Osteocyte (in vitro differentiated cells): ENCODE data around the gene PAPPA. TPM values are rescaled to one million over a fixed set of nuclear protein-coding genes. Genes with fewer than 3 reads are reported as not detected.

Experiments
- DNase-seq: peaks from one replicate; pipeline ENCODE4 v3.0.0; 2021; ENCODE audit warnings: mixed read lengths; ENCODE audit not compliant: unreplicated experiment; ENCODE audit errors: extremely low spot score
- H3K27ac Mint-ChIP-seq: one replicate; pipeline ENCODE4 v1.8.0; 2021; ENCODE audit warnings: mild to moderate bottlenecking, mixed read lengths; ENCODE audit not compliant: unreplicated experiment
- H3K27me3 Mint-ChIP-seq: one replicate; pipeline ENCODE4 v1.8.0; 2021; ENCODE audit warnings: mixed read lengths; ENCODE audit not compliant: unreplicated experiment
- H3K36me3 Mint-ChIP-seq: one replicate; pipeline ENCODE4 v1.8.0; 2021; ENCODE audit warnings: mixed read lengths; ENCODE audit not compliant: unreplicated experiment
- H3K4me1 Mint-ChIP-seq: one replicate; pipeline ENCODE4 v1.8.0; 2021; ENCODE audit warnings: mixed read lengths; ENCODE audit not compliant: unreplicated experiment
- H3K4me3 Mint-ChIP-seq: one replicate; pipeline ENCODE4 v1.8.0; 2021; ENCODE audit warnings: mild to moderate bottlenecking, moderate library complexity, mixed read lengths; ENCODE audit not compliant: unreplicated experiment
- H3K9me3 Mint-ChIP-seq: one replicate; pipeline ENCODE4 v1.8.0; 2021; ENCODE audit warnings: mixed read lengths; ENCODE audit not compliant: unreplicated experiment
- CTCF ChIP-seq: fragments of 200-600 bp; sonication (generic); IDR thresholded peaks from 2 replicates; pipeline ENCODE4 v1.5.0; 2021; ENCODE audit warnings: antibody characterized with exemption, mild to moderate bottlenecking, moderate library complexity
- total RNA-seq: library from RNA; stranded (reverse); gene quantifications from 2 replicates; pipeline ENCODE4 v1.2.1, GENCODE V29; 2021

PAPPA gene
- total RNA-seq, 1 donor from 2014 or later, result 229 TPM

DNA sequence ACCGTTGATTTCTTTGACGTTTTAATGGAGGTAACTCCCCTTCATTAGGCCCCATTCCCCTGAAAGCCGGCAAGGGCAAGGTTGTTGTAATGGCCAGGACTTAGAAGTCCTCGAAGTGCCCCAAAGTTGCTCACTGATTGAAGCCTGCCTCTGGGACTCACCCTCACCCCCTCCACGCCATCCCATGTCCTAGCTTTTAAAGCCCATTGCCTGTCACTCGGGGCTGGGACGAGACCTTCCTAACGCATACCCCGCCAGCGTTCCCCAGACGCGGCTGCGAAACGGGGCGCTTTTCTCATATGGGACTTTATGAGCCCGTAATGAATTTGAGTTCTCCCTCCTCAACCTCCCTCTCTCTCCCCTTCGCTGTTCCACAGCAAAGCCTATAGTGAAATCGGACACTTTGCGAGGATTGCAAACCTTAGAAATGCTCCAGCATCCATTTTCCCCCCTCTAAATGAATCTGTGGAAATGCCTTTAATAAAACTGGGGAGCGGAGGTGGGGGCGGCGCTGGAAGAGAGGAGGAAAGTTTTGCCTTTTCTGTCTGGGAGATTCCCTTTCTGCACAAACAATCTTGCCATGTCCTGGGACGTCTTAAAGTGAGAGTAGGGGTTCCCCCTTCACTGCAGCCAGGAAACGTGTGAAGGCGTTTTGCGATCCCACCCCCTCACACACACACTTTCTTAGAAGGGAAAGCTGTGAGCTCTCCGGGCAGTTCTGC is 1.5 kb downstream of the PAPPA start:
- no peak for TF ChIP-seq CTCF
- Mint-ChIP-seq H3K4me1 (peaks cover 79% of the 10 kb centered on the region), H3K9me3 (no peaks in the 10 kb centered on the region), H3K27ac (peak overlapping the region; percentile 97), H3K36me3 (peaks cover 25% of the 10 kb centered on the region), H3K27me3 (no peaks in the 10 kb centered on the region), H3K4me3 (peak overlapping the region; percentile 89)
- DNase-seq, result no peak

DNA sequence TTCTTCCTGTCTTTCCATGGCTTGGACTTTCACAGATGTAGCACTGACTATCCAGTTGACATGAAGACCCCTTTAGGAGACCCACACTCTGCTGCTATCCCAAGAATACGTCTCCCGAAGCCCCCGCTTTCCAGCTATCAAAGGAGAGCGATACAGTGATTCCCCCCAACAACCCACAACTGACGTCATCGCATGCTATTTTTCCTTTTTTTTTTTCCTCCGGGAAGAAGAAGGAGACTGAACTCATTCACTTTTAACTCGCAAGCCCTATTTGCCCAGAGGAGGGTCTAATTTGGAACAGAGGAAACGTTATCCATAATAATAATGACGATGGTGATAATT is 2.1 kb downstream of the PAPPA start:
- H3K4me1 Mint-ChIP-seq, result peaks cover 79% of the 10 kb centered on the region
- no peaks in the 10 kb centered on the region for H3K9me3 Mint-ChIP-seq
- peak overlapping the region; percentile 97 for H3K27ac Mint-ChIP-seq
- TF ChIP-seq CTCF, result no peak
- H3K4me3 Mint-ChIP-seq, result peak overlapping the region; percentile 89
- no peaks in the 10 kb centered on the region for H3K27me3 Mint-ChIP-seq
- no peak for DNase-seq
- H3K36me3 Mint-ChIP-seq, result peaks cover 28% of the 10 kb centered on the region

- Mint-ChIP-seq H3K4me3 (peak overlapping the region; percentile 87), H3K27ac (peak overlapping the region; percentile 96), H3K36me3 (peaks cover 37% of the 10 kb centered on the region), H3K4me1 (peaks cover 80% of the 10 kb centered on the region), H3K9me3 (no peaks in the 10 kb centered on the region), H3K27me3 (no peaks in the 10 kb centered on the region)
- no peak for TF ChIP-seq CTCF
- DNase-seq, result no peak
These were observed 3.2 kb downstream of the PAPPA start for GRCh38 chr9:116156621-116157314.

- no peak for TF ChIP-seq CTCF
- peaks cover 79% of the 10 kb centered on the region for H3K4me1 Mint-ChIP-seq
- H3K36me3 Mint-ChIP-seq, result peaks cover 37% of the 10 kb centered on the region
- DNase-seq, result no peak
- no peaks in the 10 kb centered on the region for H3K27me3 Mint-ChIP-seq
- peak overlapping the region; percentile 96 for H3K27ac Mint-ChIP-seq
- H3K9me3 Mint-ChIP-seq, result no peaks in the 10 kb centered on the region
- H3K4me3 Mint-ChIP-seq, result peak overlapping the region; percentile 87
These were observed 4.0 kb downstream of the PAPPA start for GRCh38 chr9:116157436-116158138.
